Measurements from ENCODE around the gene ARPC3. TPM values are rescaled to one million over a fixed set of nuclear protein-coding genes. Genes with fewer than 3 reads are reported as not detected.

ARPC3 gene
- total and polyA plus RNA-seq, 9 of the 15 experiments (the other 6 are each of a cell fraction or from before 2014, with no cell fraction given) = 74.2 to 575 (median 345) TPM

- TF ChIP-seq ZFP91 (CRISPR knock-in tag; IDR thresholded peaks at IDR 0.05) (peak; percentile 61; the same call in 1 of the 2 replicates), KHSRP (IDR thresholded peaks at IDR 0.05) (no peak), MTA2 (IDR thresholded peaks at IDR 0.05; ENCODE audit: low read depth) (no peak), CAMTA2 (CRISPR knock-in tag; conservative IDR thresholded peaks at IDR 0.05) (no peak), CBX1 (IDR thresholded peaks at IDR 0.05; ENCODE audit: low read depth) (no peak), ZNF507 (tag; conservative IDR thresholded peaks at IDR 0.05) (no peak), NFATC3 (IDR thresholded peaks at IDR 0.05) (no peak), SIRT6 (IDR thresholded peaks at IDR 0.05; ENCODE audit: low read depth, low read length) (no peak), ZBTB9 (CRISPR knock-in tag; IDR thresholded peaks at IDR 0.05) (0 out of 2 replicates have a peak, but pooled peaks have one; percentile 12), ATF3 (IDR thresholded peaks at IDR 0.05) (no peak), ATF3 (CRISPR knock-in tag; conservative IDR thresholded peaks at IDR 0.05) (no peak), ID3 (CRISPR knock-in tag; IDR thresholded peaks at IDR 0.05) (no peak), ID3 (tag; IDR thresholded peaks at IDR 0.05) (no peak), ARHGAP35 (IDR thresholded peaks at IDR 0.05; ENCODE audit: partially characterized antibody) (no peak), TEAD2 (tag; IDR thresholded peaks at IDR 0.05) (no peak), CREB3 (tag; conservative IDR thresholded peaks at IDR 0.05; ENCODE audit: low read depth) (peak; percentile 43; the same call in 1 of the 2 replicates), ZKSCAN3 (CRISPR knock-in tag; IDR thresholded peaks at IDR 0.05) (no peak)
Measured at GRCh38 chr12:110403976-110404682, 46.0 kb downstream of the ARPC3 start (continued).
